ENCODE results near the gene STK4.

The STK4 gene

DNA sequence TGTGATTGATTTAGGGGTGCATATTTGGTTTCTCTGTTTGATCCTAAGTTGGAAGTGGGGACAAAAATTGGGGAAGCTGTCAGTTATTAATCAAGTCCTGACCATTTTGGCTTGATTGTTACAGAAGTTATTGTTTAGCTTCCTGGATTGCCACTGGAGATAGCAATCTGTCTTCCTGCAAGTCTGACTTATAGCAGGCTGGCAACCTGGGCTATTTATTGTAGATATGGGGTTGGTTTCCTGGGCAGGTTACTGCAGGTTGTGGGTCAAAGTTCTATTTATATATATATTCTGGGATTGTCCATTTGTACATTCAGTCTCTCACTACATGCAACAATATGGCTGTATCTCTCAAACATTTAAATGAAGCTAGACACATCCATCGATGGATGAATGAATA lies 116.8 kb downstream of the STK4 start:
- TF ChIP-seq, protein P1, sequence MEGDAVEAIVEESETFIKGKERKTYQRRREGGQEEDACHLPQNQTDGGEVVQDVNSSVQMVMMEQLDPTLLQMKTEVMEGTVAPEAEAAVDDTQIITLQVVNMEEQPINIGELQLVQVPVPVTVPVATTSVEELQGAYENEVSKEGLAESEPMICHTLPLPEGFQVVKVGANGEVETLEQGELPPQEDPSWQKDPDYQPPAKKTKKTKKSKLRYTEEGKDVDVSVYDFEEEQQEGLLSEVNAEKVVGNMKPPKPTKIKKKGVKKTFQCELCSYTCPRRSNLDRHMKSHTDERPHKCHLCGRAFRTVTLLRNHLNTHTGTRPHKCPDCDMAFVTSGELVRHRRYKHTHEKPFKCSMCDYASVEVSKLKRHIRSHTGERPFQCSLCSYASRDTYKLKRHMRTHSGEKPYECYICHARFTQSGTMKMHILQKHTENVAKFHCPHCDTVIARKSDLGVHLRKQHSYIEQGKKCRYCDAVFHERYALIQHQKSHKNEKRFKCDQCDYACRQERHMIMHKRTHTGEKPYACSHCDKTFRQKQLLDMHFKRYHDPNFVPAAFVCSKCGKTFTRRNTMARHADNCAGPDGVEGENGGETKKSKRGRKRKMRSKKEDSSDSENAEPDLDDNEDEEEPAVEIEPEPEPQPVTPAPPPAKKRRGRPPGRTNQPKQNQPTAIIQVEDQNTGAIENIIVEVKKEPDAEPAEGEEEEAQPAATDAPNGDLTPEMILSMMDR (conservative IDR thresholded peaks at IDR 0.05; ENCODE audit: control insufficient read depth, insufficient read depth, low read depth, low read length), result no peak
- DNase-seq (ENCODE audit: low read depth), result no peak
- H3K4me3 ChIP-seq (ENCODE audit: control insufficient read depth, low read depth, low read length), result no peak overlapping the region

DNA sequence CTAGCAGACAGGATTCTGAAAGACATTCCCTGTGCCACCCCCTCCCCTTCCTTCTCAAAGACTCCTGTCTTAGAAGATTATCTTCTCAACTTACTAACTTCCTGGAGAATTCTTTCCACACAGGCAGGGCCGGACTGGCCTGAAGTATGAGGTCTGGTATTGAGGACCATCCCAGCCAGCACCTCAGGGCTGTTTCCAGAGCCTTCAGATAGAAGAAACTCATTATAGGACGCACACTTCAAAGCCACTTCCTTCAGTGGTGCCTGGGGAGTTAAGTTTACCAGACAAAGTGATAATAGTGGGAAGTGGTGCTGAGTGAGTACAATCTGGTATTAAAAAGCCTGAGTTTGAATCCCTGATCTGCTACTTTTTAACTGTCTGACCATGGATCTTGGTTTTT lies 119.0 kb downstream of the STK4 start:
- H3K4me3 ChIP-seq (ENCODE audit: control insufficient read depth, low read depth, low read length), result no peak overlapping the region
- TF ChIP-seq, protein P1 (conservative IDR thresholded peaks at IDR 0.05; ENCODE audit: control insufficient read depth, insufficient read depth, low read depth, low read length), result no peak
- no peak for DNase-seq (ENCODE audit: low read depth)

DNA sequence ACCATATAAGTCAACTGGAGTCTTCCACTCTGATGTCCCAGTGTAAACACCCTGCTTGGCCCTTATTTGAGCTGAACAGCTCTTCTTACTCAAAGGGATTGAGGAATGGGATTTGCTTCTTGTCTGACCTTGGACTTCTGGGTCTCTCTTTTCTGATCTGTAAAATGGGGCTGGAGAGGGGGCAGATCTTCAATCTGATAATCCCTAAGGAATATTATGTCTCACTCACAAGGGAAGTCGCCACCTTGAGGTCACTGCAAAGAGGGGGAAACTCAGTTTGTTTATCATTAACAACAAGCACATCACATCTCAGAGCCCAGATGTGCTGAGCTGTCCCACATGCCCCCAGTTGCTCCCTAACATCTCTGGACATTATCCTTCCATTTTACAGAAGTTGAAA lies 119.6 kb downstream of the STK4 start:
- TF ChIP-seq, protein P1 (conservative IDR thresholded peaks at IDR 0.05; ENCODE audit: control insufficient read depth, insufficient read depth, low read depth, low read length), result no peak
- no peak for DNase-seq (ENCODE audit: low read depth)
- H3K4me3 ChIP-seq (ENCODE audit: control insufficient read depth, low read depth, low read length), result no peak overlapping the region

DNA sequence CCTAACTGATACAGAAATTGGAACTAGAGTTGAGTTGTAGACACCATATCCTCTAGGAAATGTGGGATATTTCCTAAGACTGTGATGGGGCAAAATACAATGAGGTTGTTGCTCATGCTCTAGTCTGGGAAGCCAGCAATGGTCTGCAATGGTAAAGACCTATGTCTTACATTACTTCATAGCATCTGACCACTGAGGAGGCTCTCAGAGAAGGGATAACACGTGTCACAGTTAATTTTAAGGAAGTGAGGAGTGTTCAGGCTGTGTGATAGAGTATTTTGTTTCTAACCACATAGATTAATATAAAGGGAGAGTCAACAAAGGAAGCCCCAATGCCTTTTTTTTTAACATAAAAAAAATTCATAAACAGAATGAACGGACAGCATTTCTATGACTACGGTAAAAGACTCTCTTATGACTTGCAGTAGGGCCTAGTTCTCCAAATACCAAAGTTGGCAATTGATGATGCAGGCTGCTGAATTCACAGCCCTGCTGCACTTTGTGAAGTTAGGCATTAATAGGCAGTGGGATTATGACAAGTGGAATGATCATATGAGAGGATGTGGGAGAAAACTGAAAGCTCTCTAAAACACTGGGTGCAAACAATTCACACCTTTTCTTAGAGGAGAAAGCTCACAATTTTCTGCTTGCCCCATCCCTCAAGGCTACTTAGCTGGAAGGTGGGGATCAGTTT lies 120.9 kb downstream of the STK4 start:
- H3K4me3 ChIP-seq (ENCODE audit: control insufficient read depth, low read depth, low read length), result no peak overlapping the region
- no peak for DNase-seq (ENCODE audit: low read depth)
- TF ChIP-seq, protein P1 (conservative IDR thresholded peaks at IDR 0.05; ENCODE audit: control insufficient read depth, insufficient read depth, low read depth, low read length), result no peak

DNA sequence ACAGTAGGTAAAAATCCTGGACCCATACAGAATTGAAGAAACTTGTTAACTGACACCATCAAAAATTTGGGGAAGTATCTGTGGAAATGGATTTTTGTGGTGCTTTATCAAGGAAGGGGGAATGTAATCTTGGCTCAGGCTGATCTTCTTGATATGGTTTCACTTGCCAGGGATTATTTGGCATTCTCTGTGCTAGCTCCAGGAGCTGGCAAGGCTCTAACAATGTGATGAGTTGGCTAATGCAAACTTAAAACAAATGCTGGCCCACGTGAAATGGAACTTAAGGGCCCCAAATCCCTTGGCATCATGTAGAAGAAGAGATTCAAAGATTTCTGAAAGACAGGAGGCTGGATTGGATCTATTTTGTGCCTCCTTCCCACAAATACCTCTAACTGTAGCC lies 121.5 kb downstream of the STK4 start:
- DNase-seq (ENCODE audit: low read depth), result no peak
- TF ChIP-seq, protein P1 (conservative IDR thresholded peaks at IDR 0.05; ENCODE audit: control insufficient read depth, insufficient read depth, low read depth, low read length), result no peak

DNA sequence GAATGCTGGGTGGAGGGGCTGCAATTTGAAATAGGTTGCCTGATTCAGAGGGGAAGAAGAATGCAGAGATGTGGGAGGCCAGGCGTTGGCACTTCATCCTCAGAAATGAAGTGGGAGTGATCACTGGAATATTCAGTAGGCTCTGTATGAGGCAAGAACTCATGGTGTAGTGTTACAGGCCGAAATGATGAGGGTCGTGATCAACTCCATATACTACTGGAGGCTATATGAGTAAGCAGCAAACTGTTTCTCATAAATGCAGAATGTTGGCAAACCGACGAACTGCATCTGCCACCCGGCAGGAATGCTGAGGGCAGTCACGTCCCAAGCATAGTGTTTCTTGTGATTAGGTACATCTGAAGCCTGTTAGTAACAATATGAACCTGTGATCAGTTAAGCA lies 121.9 kb downstream of the STK4 start:
- peak; percentile 66 for DNase-seq (ENCODE audit: low read depth)
- TF ChIP-seq, protein P1 (conservative IDR thresholded peaks at IDR 0.05; ENCODE audit: control insufficient read depth, insufficient read depth, low read depth, low read length), result no peak
- no peak overlapping the region for H3K4me3 ChIP-seq (ENCODE audit: control insufficient read depth, low read depth, low read length)

More for the DNA sequence above, 121.5 kb downstream of the STK4 start:
- H3K4me3 ChIP-seq (ENCODE audit: control insufficient read depth, low read depth, low read length), result no peak overlapping the region

Measured in fibroblast of mammary gland (primary cell).